NCI-H187 treated with DMSO at 0.1 percent for 48 hours (cell line): ENCODE results near the gene GPBP1.
"Not testable (repeated sequence)": the region's sequence is repeated elsewhere in the genome, so short reads cannot be mapped to it uniquely, and the experiment has no call there.

ENCODE experiments used
- DNase-seq: peaks from one replicate; lab custom pipeline; 2025; lab: John Stamatoyannopoulos, UW

Gene GPBP1

DNA sequence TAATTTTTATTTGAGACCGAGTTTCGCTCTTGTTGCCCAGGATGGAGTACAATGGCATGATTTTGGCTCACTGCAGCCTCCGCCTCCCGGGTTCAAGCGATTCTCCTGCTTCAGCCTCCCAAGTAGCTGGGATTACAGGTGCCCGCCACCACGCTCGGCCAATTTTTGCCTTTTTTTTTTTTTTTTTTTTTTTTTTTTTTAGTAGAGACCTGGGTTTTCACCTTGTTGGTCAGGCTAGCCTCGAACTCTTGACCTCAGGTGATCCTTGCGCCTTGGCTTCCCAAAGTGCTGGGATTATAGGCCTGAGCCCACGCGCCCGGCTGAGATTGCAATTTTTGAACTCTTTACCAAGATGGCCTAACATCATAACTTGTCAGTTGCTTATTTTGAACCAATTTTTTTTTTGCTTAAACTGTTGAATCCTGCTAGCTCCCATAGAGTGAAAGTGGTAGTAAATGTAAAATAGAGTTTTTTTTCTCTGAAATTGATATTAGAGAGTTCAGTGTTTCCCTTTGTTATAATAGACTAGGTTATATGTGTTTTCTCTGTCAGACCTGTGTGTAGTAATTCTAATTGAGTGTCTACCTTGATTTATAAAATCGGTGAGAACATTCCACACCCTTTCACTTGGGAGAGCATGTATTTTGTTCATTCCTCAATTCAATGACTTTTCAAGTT, 3.8 kb downstream of the GPBP1 start:
- no peak for DNase-seq

DNA sequence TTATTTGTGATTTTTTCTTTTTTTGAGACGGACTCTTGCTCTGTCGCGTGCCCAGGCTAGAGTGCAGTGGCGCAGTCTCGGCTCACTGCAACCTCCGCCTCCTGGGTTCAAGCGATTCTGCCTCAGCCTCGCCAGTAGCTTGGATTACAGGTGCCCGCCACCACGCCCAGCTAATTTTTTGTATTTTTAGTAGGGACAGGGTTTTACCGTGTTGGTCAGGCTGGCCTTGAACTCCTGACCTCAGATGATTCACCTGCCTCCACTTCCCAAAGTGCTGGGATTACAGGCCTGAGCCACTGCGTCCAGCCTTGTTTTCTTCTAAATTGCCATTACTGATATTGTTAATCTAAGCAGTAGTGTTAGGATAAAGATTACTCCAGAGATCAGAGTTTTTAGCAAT, 4.4 kb downstream of the GPBP1 start:
- not testable (repeated sequence) for DNase-seq

DNA sequence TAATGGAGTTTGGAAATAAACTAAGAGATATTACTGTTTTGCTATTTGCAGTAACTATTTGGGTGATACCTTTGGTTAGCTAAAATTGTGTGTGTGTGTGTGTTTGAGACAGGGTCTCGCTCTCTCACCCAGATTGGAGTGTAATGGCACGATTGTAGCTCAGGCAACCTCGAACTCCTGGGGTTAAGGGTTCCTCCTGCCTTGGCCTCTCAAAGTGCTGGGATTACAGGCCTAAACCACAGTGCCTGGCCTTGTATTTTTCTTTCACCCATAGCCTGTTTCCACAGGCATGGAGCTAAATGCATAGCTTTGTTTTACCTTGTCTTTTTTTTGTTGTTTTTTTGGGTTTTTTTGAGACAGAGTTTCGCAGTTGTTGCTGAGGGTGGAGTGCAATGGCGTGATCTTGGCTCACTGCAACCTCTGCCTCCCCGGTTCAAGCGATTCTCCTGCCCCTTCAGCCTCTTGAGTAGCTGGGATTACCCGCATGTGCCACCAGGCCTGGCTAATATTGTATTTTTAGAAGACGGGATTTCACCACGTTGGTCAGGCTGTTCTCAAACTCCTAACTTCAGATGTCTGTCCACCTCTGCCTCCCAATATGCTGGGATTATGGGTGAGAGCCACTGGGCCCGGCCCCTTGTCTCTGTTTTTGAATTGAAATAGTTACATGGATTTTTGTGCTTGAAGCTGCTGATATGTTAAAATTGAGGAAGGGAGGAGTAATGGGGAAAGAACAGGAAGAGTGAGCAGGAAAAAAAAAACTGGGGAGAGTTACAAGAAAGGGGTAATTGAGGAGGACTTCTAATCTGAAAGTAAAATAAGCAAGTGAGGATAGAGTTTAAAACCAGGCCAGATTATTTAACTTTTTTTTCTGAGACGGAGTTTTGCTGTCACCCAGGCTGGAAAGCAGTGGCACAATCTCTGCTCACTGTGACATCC, 5.7 kb downstream of the GPBP1 start:
- no peak for DNase-seq

DNA sequence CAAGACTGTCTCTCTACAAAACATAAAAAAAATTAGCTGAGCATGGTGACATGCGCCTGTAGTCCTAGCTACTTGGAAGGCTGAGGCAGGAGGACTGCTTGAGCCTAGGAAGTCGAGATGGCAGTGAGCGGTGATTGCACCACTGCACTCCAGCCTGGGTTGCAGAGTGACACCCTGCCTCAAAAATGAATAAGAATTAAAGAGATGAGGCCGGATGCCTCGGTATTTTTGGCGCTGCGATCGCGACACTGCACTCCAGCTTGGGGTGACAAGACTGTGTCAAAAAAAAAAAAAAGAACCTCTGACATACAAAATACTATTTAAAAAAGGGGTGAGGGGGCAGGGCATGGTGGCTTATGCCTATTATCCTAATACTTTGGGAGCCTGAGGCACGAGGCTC, 7.3 kb downstream of the GPBP1 start:
- no peak for DNase-seq

DNA sequence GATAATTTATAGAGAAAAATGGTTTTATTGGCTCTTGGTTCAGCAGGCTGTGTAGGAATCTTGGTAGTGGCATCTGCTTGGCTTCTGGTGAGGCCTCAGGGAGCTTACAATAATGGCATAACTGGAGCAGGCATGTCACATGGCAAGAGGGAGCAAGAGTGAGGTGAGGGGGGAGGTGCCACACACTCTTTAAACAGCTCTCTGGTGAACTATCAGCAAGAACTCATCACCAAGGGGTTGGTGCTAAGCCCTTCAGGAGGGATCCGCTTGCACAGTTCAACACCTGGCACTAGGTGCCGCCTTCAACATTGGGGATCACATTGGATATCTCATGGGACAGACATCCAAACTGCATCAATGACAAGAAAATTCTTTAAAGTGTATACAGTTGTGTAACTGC, 10.5 kb downstream of the GPBP1 start:
- DNase-seq: no peak

DNA sequence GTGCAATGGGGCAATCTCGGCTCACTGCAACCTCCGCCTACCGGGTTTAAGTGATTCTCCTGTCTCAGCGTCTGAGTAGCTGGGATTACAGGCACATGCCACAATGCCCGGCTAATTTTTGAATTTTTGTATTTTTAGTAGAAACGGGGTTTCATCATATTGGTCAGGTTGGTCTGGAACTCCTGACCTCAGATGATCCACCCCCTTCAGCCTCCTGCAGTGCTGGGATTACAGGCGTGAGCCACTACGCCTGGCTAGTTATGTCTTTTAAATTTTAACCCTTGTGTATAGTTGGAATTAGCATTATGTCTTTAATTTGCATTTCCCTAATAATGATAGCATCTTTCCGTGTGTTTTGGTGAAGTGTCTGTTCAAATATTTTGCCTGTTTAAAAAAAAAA, 11.5 kb downstream of the GPBP1 start:
- DNase-seq: no peak

DNA sequence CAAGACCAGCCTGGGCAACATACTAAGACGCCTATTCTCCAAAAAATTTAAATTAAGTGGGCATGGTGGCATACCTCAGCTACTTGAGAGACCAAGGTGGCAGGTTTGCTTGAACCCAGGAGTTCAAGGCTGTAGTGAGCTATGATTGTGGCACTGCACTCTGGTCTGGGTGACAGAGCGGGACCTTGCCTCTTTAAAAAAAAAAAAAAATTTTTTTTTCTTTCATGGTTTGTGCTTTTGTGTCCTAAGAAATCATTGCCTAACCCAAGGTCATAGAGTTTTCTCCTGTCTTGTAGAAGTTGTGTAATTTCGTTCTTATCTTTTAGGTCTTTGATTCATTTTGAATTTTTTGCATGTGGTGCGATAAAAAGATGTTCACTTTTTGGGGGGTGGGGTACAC, 12.3 kb downstream of the GPBP1 start:
- no peak for DNase-seq

DNA sequence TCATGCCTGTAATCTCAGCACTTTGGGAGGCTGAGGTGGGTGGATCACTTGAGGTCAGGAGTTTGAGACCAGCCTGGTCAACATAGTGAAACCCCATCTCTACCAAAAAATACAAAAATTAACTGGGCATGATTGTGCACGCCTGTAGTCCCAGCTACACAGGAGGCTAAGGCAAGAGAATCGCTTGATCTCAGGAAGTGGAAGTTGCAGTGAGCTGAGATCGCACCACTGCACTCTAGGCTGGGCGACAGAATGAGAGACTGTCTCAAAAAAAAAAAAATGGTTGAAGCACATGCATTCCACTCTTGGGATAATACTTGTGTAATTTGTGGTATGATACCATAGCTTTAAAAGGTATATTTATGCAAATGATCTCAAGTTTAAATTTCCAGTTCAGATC, 14.1 kb downstream of the GPBP1 start:
- not testable (repeated sequence) for DNase-seq

DNA sequence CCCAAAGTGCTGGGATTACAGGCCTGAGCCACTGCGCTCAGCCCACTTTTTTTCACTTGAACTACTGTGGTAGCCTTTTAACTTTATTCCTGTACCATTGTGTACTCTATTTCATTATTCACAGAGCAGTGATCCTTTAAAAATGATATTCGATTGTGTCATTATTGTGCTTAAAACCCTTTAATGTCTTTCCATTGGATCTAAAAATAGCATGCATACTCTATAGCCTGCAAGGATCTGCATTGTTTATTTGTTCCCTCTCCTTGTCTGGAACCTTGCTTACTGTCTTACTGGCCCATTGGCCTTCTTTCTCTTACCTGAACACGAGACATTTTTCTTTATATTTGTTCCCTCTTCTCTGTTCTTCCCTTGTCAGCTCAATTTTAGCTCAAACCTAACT, 15.7 kb downstream of the GPBP1 start:
- no peak for DNase-seq

DNA sequence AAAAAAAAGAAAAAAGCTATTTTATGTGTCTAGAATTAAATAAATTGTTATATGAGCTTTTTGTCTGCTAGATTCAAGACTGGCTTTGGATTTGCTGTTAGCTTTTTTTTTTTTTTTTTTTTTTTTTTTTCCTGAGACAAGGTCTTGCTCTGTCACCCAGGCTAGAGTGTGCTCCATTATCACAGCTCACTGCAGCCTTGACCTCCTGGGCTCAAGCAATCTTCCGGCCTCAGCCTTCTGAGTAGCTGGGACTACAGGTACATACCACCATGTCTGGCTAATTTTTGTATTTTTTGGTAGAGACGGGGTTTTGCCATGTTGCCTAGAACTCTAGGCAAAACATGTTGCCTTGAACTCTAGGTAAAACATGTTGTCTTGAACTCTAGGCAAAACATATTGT, 16.7 kb downstream of the GPBP1 start:
- DNase-seq: no peak

DNA sequence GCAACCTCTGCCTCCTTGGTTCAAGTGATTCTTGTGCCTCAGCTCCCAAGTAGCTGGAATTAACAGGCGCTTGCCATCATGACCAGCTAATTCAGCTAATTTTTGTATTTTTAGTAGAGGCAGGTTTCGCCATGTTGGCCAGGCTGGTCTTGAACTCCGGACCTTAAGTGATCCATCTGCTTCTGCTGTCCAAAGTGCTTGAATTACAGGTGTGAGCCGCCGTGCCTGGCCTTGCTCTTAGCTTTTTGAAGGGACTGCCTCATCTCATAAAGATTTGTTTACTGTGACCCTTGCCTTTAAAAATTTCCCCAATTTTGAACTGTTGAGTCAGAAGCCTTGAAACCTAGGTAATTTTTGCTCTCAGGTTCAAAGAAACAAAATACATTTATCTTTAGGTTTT, 17.3 kb downstream of the GPBP1 start:
- DNase-seq: no peak

DNA sequence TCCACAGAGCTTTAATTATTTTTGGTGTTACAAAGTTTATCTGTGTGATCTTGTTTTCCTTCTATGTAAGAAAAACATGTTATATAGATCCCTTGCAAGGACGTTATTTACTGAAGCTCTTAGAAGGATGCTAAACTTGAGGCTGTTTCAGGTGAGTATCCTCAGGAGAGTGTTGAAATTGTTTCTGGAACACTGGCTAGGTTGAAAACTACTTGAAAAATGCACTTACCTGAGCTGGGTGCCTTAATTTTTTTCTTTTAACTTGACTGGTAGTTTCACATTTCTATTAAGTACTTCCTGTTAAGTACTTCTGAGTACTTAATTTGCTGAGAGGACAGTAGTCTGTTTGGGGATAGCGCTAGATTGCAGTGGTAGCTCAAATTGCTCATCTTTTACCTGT, 18.1 kb downstream of the GPBP1 start:
- DNase-seq: no peak

DNA sequence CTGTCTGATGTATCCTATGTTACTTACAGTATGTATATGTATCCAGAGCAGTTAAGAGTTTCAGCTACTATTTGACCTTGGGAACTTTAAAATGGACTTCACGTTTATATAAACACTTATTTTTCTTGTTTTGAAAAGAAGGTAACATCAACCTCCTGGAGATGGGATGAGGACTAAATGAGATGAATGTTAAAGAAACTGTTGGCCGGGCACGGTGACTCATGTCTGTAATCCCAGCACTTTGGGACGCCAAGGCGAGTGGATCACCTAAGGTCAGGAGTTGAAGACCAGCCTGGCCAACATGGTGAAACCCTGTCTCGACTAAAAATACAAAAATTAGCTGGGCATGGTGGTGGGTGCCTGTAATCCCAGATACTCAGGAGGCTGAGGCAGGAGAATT, 19.0 kb downstream of the GPBP1 start:
- DNase-seq: not testable (repeated sequence)

DNA sequence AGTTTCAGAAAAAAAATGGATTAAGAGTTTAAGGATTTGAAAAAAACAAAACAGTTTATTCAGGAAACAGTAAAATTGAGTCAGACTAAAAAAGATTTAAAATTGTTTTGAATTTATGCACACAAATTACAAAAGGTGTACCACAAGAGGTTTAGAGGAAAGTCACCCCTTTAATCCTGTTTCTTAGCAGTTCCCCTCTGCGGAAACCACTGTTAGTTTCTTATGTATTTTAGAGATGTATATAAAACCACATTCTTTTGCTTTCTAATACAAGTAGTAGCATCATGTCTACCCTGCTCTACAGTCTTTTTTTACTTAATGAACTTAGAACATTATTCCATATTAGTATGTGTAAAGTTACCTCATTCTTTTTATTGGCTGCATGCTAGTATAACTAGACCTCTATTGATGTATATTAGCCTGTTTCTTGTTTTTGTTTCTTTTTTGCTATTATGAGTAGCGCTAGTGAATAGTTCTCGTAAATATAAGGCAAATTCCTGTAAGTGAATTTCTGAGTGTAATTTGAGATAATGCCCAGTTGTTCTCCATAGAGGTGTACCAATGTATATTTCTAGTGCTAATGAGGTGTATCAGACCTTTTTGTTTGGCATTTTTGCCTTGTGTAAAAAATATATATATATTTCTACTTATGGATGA, 20.0 kb downstream of the GPBP1 start:
- no peak for DNase-seq

DNA sequence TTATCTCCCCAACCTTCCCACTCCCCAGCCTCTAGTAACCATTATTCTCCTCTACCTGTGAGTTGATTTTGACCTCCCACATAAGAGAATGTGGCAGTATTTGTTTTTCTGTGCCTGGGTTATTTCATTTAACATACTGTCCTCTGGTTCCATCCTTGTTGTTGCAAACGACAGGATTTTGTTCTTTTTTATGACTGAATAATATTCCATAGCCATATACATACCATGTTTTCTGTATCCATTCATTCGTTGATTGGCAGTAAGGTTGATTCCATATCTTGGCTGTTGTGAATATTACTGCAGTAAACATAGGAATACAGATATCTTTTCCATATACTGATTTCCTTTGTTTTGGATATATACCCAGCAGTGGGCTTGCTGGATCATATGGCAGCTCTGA, 20.8 kb downstream of the GPBP1 start:
- no peak for DNase-seq

DNA sequence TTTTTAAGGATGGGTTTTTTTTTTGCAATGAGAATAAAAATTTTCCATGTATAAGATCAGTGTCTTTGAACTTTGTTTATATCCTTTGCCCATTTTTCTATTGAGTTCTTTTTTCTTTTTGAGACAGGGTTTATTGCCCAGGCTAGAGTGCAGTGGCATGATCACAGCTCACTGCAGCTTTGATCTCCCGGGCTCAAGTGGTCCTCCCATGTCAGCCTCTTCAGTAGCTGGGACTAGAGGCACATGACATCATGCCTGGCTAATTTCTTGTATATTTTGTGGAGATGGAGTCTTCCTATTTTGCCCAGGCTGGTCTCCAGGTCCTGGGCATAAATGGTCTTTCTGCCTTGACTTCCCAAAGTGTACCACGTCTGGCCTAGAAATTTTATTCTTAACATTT, 21.2 kb downstream of the GPBP1 start:
- DNase-seq: no peak

DNA sequence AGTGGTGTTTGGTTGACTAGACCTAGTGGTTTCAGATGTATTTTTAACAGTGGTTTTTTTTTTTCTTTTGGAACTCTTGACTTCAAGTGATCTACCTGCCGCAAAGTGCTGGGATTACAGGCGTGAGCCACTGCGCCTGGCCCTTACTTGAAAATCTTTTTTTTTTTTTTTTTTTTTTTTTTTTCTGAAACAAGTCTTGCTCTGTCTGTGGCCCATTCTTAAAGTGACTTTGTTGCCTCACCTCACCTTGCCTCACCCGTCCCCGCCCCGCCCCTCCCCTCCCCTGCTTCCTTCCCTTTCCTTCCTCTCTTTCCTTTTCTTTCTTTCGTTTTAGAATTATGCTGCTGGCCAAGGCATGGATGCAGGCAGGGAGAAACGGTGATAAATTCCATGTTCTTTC, 26.0 kb downstream of the GPBP1 start:
- no peak for DNase-seq

DNA sequence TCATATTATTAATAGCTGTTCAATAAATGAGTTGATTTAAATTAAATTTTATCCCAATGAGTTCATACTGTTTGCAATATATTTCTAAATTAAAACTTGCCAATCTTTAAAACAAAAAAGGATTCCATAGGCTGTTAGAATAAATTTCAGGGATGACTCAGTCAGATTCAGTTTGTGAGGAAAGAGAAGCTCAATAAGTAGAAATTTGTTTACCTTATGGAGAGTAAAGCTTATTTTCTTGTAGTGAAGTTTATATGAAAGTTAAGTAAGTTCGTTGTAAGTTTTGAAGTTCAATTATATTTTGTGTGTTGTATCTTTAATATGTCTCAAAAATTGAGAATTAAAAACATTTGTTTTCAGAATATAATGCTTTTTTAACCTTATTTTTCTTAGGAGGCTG, 29.0 kb downstream of the GPBP1 start:
- DNase-seq: no peak

DNA sequence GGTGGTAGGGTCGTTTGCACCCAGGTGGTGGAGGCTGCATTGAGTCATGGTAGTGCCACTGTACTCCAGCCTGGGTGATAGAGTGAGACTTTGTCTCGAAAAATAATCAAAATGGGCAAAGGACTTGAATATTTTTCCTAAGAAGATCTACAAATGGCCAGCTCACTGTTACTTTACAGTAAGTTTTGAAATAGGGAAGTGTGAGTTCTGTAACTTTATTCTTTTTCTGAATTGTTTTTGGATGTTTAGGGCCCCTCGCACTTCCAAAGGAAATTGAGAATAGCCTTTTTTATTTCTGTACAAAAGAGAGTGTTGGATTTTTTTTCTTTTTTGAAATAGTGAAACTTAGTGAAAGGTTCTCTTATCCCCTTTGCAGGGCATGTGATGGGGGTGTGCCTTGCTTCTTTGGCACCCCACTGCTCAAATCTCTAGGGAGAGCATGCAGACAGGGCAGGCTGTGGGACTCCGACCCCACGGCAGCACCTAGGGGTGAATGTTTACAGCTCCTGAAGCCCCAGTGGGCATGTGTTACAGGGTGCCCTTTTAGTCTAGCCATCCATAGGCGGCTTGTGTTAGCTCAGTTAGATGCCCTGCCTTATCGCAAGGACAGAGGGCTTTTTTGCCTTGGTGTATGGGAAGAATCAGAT, 33.3 kb downstream of the GPBP1 start:
- DNase-seq: no peak

DNA sequence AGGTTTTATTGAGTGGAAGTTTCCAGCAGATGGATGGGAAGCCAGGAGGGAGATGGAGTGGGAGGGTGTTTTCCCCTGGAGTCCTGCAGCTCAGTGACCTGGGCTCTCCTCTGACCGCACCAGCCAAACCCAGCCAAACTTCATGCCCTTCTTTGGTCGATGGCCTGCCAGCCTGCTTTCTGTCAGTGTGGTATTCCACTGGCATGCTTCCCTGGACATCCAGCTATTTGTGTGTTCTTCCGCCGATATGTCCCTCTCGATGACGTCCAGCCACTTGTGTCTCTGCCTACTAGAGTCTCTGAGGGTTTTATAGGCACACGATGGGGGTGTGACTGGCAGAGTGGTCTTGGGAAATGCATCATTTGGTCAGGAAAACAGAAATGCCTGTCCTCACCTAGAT, 33.8 kb downstream of the GPBP1 start:
- no peak for DNase-seq

DNA sequence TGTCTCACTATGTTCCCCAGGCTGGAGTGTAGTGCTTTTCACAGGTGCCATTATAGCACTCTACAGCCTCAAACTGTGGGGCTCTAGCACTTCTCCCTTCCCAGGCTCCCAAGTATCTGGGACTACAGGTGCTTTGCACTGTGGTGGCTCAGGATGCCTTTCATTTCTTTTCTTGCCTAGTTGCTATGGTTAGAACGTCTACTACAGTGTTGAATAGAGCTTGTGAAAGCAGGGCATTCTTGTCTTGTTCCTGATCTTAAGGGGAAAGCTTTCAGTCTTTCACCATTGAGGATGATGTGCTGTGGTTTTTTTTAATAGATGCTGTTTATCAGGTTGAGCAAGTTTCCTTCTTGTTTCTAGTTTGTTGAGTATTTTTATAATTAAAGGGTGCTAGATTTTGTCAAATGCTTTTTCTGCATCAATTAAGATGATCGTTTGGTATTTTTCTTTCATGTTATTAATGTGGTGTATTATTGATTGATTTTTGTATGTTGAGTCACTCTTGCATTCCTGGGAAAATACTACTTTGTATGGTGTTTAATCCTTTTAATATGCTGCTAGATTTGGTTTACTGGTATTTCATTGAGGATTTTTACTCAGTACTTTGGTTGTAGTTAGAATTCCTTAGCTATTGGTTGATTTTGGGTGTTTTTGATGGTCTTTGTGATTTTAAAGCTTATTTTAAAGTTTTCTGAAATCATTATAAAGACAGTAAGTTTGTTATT, 35.6 kb downstream of the GPBP1 start:
- no peak for DNase-seq

DNA sequence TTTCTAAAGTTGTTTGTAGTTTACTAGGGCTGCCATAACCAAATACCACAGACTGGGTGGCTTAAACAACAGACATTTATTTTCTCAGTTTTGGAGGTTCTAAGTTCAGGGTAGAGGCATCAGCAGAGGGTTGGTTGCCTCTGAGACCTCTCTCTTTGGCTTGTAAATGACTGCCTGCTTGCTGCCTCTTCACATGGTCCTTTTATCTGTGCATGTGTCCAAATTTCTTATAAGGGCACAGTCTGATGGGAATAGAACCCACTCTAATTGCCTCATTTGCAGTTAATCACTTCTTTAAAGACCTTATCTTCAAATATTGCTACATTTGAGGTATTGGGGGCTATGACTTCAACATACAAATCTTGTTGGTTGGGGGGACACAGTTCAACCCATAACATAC, 36.8 kb downstream of the GPBP1 start:
- no peak for DNase-seq
